Activated T-cell treated with anti-CD3 and anti-CD28 coated beads, Interleukin-2, amount 50 U/mL, for 48 hours (primary cell): ENCODE measurements around the gene TMEM131L.
"Not testable (repeated sequence)": the region's sequence is repeated elsewhere in the genome, so short reads cannot be mapped to it uniquely, and the experiment has no call there.

Experiments
- DNase-seq, 2 experiments: peaks; one replicate each; pipeline ENCODE4 v3.0.0-alpha.2; 2020

The TMEM131L gene

DNA sequence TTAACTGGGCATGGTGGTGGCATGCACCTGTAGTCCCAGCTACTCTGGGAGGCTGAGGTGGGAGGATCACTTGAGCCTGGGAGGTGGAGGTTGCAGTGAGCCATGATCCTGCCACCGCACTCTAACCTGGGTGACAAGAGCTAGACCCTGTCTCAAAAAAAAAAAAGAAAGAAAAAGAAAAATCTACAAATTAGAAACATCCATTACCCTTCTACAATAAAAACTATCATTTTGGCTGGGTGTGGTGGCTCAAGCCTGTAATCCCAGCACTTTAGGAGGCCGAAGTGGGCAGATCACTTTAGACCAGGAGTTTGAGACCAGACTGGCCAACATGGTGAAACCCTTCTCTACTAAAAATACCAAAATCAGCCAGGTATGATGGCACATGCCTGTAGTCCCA is 43.1 kb downstream of the TMEM131L start:
- DNase-seq, result not testable (repeated sequence)

DNA sequence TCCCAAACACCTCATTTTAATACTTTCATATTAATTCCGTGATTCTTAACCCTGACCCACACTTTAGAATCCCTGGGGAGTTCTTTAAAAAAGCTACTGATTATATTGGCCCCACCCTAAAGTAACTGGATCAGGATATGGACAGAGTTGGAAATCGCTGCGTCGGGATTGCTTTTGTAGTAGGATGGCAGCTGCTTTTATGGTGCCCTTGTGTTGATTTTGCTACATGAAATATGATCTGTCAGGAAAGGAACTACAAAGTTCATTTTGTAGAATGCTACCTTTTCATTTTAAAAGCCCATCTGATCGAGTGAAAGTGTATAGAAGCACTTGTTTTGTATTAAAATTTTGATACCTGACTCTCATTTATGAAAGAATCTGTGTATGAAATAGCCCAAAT is 43.6 kb downstream of the TMEM131L start:
- no peak for DNase-seq

DNA sequence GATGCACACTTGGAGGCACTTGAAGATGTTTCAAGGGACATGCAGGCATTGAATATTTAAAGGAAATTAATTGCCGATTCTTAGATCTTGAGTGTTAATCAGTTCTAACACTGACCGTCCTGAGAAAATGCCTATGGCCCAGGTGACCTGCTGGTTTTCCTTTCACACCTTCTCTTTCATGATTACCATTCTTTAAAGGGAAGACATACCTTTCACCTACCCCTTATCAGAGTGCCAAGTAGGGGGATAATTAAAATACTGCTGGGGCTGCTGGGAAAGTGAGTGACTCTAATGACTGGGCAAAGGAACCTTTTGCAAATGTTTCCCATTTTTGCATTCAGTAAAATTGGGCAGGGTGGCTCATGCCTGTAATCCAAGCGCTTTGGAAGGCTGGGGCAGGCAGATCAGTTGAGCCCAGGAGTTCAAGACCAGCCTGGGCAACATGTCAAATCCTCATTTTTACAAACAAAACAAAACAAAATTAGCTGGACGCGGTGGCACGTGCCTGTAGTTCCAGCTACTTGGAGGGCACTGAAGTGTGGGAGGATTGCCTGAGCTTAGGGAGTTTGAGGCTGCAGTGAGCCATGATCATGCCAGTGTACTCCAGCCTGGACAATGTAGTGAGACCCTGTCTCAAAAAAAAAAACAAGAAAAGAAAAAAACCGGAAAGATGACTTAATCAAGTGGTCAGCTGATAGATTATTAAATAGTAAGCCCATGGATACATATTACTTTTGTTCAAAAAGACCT is 44.3 kb downstream of the TMEM131L start:
- DNase-seq, result no peak

DNA sequence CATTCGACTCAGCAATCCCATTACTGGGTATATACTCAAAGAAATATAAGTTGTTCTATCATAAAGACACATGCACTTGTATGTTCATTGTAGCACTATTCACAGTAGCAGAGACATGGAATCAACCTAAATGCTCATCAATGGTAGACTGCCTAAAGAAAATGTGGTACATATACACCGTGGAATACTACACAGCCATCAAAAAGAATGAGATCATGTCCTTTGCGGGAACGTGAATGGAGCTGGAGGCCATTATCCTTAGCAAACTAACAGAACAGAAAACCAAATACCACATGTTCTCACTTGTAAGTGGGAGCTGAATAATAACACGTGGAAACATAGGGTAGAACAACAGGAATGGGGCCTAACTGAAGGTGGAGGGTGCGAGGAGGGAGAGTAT is 44.9 kb downstream of the TMEM131L start:
- DNase-seq, result no peak

DNA sequence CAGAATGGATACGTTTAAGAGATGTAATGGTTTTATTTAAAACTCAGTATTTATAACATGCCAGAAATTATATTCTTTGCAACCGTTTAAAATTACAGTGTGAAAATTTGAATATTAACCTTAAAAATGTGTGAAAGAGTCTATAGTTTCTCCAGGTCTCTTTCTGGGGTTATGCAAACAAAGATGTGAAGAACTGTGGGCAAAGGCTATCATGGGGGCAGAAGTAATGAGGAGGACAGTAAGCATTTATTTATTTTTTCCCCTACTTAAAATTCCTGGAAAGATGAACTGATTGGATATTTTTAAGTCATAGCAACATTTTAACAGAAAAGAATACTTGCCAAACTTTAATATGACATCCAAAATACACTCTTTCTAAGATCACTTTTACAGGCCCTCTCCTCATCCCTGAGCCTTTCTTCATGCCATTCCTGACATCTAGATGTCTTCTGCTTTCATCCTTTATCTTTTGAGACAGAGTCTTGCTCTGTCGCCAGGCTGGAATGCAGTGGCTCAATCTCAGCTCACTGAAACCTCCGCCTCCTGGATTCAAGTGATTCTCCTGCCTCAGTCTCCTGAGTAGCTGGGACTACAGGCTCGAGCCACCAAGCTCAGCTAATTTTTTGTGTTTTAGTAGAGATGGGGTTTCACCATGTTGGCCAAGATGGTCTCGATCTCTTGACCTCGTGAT is 46.1 kb downstream of the TMEM131L start:
- no peak for DNase-seq

DNA sequence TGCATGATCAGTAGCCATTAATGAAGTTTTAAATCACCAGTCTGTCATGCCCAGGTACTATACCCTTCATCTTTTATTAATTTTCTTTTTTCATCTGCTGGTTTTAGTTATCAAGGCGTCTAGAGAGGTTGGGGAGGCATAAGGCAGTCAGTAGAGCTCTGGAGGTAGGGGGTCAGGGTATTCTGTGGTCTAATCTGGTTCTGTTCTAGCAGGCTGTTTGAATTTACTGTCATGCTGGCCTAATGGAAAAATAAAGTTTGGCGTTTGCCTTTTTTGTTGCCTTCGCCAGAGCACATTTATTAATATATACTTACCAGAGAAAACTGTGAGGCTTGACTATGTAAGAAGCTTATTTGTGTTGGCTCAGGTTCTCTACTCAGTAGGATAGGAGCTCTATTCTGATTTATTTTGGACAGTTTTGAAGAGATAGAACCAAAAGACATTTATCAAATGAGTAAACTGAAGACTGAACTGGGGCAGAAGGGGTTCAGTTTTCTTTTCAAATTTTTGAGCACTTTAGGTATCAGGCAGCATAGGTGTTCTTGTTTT is 46.9 kb downstream of the TMEM131L start:
- DNase-seq, result no peak

DNA sequence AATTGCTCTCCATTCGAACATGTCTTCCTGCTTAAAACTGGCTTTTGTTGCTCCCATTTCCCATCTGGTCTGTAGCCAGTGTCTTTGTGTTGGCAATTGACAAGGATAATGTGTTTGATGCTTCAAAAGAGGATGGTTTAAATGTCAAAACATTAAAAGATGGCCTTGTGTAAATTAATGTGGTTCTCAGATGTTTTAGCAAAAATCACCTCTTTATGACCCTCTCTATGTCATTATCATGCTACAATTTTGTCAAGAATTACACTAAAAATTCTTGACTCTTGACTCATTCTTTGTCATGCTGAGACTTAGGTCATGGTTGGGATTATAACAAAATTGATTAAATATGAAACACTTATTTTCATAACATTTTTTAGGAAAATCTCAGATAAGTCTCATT is 47.4 kb downstream of the TMEM131L start:
- no peak for DNase-seq

DNA sequence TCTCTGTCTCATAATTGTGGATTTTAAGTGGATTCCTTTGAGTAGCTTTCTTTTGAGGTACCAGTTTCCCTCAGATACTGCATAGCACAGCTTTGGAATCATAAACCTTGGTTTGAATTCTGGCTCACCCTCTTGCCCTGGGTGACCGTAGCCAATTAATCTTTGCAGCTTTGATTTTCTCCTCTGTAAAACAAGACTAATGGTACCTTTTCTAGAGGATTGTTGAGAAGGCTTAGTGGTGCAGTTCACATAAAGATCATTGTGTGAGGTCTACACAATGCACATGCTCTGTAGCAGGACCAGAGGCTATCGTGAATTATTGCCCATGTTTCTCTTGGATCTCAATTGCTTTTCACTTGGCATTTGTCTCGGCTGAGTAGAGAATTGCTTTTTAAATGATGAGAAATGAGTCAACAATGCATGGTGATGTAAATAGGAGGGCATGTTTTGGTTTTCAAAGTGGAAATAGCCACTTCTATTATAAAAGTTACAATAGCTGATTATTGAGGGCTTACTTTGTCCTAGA is 47.9 kb downstream of the TMEM131L start:
- no peak for DNase-seq

DNA sequence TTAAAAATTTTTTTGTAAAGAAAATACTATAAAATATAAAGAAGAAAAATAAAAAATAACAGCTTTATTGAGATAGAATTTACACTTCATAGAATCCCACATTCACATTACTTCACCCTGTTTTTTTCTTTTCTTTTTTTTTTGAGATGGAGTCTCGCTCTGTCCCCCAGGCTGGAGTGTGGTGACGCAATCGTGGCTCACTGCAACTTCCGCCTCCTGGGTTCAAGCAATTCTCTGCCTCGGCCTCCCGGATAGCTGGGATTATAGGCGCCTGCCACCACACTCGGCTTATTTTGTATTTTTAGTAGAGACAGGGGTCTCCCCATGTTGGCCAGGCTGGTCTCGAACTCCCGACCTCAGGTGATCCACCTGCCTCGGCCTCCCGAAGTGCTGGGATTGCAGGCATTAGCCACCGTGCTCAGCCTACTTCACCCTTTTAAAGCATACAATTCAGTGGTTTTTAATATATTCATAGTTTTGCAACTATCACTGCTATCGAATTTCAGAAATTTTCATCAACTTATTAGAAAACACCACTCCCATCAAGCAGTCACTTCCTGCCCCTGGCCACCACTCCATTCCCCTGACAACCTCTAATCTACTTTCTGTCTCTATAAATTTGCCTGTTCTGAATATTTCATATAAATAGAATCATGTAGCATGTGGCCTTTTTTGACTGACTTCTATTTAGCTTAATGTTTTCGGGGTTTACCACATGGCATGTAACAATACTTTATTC is 48.7 kb downstream of the TMEM131L start:
- no peak for DNase-seq

DNA sequence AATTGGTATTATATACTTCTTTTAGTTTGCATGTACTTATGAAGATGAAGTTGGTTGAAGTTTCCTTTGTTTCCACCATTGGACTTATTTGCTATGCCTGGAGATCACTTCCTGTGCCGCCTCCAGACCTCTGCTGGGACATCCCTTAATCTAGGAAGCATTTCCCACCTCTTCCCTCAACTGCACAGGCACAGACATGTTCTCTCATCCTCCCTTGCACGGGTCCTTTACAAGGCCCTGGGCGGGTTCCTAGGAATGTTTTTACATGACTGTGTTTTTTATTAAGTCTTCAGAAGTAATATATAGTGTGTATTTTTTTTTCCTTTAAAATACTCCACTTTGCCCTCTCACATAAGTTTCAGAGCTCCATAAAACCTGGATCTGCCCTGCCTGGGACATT is 51.0 kb downstream of the TMEM131L start:
- no peak for DNase-seq

DNA sequence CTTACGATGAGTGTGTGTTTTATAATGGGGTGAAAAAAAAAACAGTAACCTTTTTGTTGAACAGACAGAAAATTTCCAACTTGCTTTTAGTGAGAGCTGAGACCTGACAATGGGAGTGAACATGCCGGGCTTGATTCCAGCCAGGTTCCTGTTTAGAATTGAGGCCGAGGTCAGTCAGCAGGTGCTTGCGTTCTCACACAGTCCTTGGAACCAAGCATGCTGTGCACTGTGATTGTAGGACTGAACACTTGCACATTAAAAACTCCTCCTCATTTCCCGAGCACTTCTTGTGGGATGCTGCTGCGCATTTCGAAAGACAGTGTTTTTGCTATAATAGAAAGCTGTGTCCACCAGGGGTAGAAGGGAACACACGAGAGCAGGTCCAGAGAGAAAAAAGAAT is 51.8 kb downstream of the TMEM131L start:
- no peak for DNase-seq

DNA sequence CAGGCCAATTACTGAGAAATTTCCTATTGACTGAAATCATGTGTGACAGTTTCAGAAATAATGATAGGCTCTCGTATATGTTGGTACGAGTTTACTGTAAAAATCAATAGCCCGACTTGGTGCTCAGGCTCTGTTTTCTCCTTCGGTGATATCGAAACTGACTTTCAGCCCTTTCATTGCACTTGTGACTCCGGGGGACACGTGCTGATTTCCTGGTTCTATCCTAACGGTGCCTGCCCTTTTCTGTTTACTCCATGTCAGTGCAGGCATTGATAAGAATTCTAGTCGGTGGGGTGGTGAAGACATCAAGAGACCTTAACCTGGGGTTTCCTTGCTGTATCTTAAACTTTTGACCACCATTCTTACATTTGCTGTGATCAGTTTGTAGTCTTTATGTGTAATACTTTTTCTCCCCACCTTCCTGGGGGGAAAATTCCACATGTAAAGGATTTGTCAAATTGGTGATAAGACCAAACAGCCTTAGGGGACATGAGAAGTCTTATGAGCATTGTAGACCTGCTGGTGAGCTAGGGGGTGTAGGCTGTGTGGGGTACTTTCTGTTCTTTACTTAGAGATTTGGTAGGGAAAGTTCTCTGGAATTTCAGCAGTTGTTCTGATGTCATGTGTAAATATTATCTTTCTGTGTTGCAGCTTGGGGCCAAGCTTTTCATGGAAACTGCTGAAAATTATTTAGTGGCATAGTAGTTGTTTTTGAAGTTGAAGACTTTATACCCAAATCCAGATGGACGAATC is 52.7 kb downstream of the TMEM131L start:
- DNase-seq, result no peak

DNA sequence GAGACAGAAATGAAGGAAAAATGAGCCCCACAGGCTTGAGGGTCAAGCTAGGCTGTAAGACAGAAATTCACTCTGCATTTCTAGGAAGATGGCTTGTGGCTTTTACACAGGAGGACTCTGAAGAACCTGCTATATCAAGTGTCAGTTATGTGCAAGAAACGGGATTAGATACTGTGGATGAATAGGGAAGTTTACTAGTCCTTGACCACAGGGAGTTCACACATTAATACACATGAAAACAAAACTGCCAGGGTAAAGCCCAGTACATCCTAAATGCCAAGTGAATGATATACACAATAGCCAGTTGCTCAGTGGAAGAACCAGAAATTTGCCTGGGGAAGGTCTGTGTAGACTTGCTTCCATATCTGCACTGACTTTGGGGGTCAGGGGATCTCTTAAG is 53.5 kb downstream of the TMEM131L start:
- DNase-seq, result no peak

DNA sequence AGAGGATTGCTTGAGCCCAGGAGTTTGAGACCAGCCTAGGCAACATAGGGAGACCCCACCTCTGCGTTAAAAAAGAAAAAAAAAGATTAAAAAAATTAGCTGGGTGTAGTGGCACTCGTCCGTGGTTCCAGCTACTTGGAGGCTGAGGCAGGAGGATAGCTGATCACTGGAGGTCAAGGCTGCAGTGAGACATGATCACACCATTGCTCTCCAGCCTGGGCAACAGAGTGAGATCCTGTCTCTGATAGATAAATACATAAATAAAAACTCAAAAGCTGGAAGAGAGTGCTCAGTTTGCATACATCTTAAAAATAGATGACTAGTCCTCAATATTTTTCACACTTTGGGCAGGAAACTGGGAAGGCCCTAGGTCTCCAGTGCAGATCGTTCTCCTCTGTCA is 54.1 kb downstream of the TMEM131L start:
- no peak for DNase-seq

DNA sequence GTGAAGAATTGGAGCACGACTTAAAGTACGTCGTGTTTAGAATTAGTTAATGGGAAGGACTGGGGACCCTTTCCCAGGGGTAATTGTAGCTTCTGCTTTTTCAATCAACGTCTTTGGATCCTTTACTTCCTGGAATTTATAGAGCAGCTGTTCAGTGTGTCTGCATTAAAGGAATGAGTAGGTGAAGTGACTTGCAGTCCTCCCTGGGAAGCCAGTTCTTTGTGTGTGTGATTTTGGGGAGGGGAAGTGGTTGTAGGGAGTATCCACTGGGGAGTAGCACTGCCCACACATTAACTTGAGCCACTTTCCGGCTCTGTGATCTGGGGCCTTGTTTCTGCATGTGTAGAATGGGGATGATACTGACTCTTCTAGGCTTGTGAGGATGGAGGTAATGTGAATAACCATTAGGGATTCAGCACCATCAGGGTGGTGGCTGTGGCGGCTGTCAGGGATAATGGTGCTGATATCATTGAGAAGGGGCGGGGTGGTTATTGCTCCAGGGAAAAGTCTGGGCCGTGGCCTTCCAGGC is 54.7 kb downstream of the TMEM131L start:
- no peak for DNase-seq

DNA sequence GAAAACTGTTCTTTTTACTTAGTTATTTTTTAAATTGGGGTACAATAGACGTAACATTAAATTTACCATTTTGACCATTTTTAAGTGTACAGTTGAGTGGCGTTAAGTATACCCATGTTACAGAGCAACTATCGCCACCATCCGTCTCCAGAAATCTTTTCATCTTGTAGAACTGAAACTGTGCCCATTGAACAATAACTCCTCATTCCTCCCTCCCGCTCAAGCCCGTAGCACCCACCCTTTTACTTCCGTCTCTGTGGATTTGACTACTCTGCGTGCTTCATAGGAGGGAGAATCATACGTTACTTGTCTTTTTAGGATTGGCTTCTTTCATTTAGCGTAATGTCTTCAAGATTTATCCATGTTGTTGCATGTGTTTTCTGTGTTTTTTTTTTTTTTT is 55.3 kb downstream of the TMEM131L start:
- DNase-seq, result no peak

DNA sequence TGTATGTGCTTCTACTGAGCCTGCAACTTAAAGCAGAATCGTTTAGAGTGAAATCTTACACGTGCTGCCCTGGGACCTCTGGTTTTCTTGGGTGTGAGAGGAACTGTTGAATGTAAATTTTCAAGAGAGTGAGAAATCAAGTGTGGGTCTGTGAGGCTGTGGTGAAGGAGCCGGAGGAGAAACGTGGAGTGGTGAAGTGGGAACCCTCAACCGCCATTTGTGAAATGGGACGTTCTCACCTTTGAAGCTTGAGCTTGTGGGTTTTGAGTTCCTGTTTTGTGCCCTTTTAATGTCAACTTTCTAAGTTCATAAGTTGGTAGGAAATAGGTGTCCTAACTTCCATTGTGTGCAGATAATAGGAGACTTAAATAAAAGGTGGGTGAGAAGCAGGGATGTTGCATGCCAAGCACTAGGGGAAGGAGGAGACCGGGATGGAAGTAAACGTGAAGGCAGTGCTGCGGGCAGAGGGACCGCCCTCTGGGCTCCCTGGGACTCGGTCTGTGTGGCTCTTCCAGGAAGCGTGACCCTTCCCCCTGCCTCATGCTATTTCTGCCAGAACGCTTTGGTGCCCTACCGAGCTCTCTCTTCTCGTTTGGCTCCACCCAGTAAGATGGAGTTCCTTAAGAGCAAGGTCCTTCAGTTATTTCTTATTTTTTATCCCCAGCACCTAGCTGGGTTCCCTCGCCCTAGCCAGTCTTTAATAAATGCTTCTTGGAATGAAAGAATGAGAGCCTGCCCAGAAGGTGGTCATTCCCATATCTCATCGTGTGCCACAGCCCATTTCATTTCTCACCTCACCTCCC is 56.0 kb downstream of the TMEM131L start:
- peak; percentile 75 to 79 for DNase-seq

DNA sequence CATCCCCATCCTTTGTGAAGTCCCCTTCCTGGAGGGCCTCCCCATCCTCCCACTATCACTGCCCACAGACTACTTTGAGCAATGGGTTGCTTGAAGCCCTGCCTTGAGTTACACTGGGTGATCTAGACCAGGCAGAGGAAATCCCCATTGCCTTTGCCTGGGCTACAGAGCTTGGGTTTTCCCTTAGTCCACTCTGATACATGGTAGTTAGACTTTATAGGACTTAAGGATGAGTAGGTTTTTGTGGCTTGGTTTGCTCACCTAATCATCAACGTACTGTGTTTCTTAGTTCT is 56.6 kb downstream of the TMEM131L start:
- DNase-seq, result peak; percentile 72 to 75

DNA sequence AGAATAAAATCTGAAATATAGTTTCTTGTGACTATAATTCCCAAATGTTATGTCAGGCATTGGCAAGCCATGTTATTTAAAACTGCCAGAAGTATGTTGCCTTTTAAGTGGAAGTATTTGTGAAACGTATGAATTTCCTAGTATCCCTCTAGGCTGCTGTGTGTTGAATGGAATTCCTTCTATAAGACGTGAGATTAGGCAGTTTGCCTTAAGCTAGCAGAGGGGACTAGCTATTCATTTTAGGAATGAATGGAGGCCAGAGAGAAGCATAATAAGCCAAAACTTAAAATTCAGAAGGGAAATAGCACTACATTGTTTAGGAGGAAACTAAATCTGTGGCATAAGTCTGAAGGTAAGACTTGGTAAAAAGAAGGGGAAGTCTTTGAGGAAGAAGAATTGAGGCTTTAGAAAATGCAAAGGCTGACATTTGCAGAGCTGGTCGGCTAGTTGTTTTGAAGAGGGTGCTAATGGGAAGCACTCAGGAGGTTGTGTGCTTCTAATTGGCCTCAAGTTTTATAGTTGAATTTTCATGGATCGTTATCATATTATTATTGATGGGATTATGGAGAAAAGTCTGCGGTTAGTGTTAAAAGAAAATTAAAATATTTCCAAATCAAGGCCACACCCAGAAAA is 57.1 kb downstream of the TMEM131L start:
- no peak for DNase-seq

DNA sequence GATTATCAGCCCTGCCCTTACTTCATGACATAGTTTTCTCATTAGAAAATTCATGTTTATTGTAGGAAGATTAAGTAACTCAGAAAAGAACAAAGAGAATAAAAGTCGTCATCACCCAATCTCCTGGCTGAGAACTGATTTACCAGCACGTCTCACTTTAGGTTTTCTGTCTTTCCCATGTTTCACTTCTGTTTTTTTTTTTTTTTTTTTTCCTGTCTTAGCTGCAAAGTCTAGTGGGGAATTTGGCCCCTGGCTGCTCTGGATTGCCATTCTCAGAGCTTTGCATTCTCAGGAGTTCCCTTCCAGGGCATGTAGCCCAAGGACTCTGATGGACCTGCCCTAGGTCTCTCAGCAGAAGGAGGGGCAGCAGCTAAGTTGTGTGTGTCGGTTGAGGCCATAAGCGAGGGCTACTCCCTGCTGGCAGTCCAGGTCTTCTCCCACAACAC is 57.8 kb downstream of the TMEM131L start:
- DNase-seq, result no peak

DNA sequence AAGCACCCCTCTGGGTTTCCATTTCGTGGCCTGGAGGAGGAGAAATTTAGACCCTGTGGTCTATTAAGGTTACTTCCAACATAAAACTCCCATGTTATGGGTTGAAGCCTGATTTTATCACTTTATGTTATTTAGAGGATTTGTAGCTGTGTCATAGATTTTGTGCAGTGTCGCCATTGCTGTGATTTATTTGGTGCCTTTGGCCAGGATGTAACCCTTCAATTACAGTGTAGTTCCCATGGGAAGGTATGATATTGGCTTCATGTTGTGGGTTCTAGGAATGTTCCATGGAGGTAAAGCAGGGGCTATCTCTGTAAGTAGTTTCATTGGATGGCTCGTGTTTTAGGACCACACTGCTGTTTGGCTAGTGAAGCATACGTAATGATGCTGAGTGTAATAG is 58.5 kb downstream of the TMEM131L start:
- DNase-seq, result no peak
